Renal pelvis (tissue), 4 donors: ENCODE measurements around the gene KLHL40. TPM values are rescaled to one million over a fixed set of nuclear protein-coding genes. Genes with fewer than 3 reads are reported as not detected.

Source experiments
- DNase-seq: peaks from one replicate; pipeline ENCODE4 v3.0.0-alpha.2; 2013
- polyA plus RNA-seq, 3 donors: library from polyadenylated mRNA; unstranded; fragments of 120-200 nt; gene quantifications; one replicate each; pipeline ENCODE4 v1.2.1, GENCODE V29; 2013; ENCODE audit not compliant: insufficient read length in 3 of 3

KLHL40 gene
- polyA plus RNA-seq, 3 donors, result 0.07 TPM; not detected in 2

GRCh38 chr3:42702982-42703694 lies 17.8 kb downstream of the KLHL40 start:
- no peak for DNase-seq

GRCh38 chr3:42703695-42704025 lies 18.3 kb downstream of the KLHL40 start:
- no peak for DNase-seq

GRCh38 chr3:42704136-42704841 lies 19.0 kb downstream of the KLHL40 start:
- no peak for DNase-seq

- DNase-seq, result no peak
Measured at GRCh38 chr3:42705058-42705767, 19.9 kb downstream of the KLHL40 start.

GRCh38 chr3:42705962-42706585 lies 20.7 kb downstream of the KLHL40 start:
- DNase-seq, result no peak

- no peak for DNase-seq
Measured at GRCh38 chr3:42706721-42707619, 21.6 kb downstream of the KLHL40 start.

GRCh38 chr3:42707620-42708355 lies 22.5 kb downstream of the KLHL40 start:
- DNase-seq, result no peak

GRCh38 chr3:42708611-42709151 lies 23.3 kb downstream of the KLHL40 start:
- DNase-seq, result no peak

- no peak for DNase-seq
Measured at GRCh38 chr3:42709621-42710020, 24.3 kb downstream of the KLHL40 start.

GRCh38 chr3:42710323-42711021 lies 25.1 kb downstream of the KLHL40 start:
- DNase-seq, result no peak

GRCh38 chr3:42711491-42712343 lies 26.4 kb downstream of the KLHL40 start:
- DNase-seq, result no peak

- no peak for DNase-seq
Measured at GRCh38 chr3:42712344-42712648, 27.0 kb downstream of the KLHL40 start.

- no peak for DNase-seq
Measured at GRCh38 chr3:42712688-42713372, 27.5 kb downstream of the KLHL40 start.

GRCh38 chr3:42713747-42714146 lies 28.4 kb downstream of the KLHL40 start:
- DNase-seq, result no peak

- DNase-seq, result no peak
Measured at GRCh38 chr3:42714171-42714852, 29.0 kb downstream of the KLHL40 start.

GRCh38 chr3:42717306-42717705 lies 32.0 kb downstream of the KLHL40 start:
- DNase-seq, result no peak

- no peak for DNase-seq
Measured at GRCh38 chr3:42718338-42718737, 33.0 kb downstream of the KLHL40 start.

- DNase-seq, result no peak
Measured at GRCh38 chr3:42719002-42719401, 33.7 kb downstream of the KLHL40 start.
